ENCODE measurements around the gene ZFC3H1. TPM values are rescaled to one million over a fixed set of nuclear protein-coding genes. Genes with fewer than 3 reads are reported as not detected.

Gene ZFC3H1
- total and polyA plus RNA-seq, 12 donors = 6.9 to 26.5 (median 17.2) TPM

GRCh38 chr12:71653137-71653536 is 10.5 kb downstream of the ZFC3H1 start:
- H3K9me3 ChIP-seq = peaks cover 0 to 11% (median 5%) of the 10 kb centered on the region in 11 donors
- no peak for TF ChIP-seq CTCF (IDR thresholded peaks at IDR 0.05)
- H3K27me3 ChIP-seq = no peaks in the 10 kb centered on the region
- intact Hi-C loops (cut with DNase I) = no loop called here
- H3K27ac ChIP-seq = no peak overlapping the region
- H3K36me3 ChIP-seq = peaks cover 0 to 97% (median 17%) of the 10 kb centered on the region in 9 donors
- ATAC-seq (no peak), DNase-seq (no peak)
- H3K4me1 ChIP-seq = peaks cover 0 to 67% (median 27%) of the 10 kb centered on the region in 9 donors
- WGBS, 2 donors = 96 to 98% methylated on average over 2 of the region's 2 CpGs
- no peak overlapping the region for H3K4me3 ChIP-seq

GRCh38 chr12:71652656-71653055 is 11.0 kb downstream of the ZFC3H1 start:
- peaks cover 0 to 67% (median 27%) of the 10 kb centered on the region in 9 donors for H3K4me1 ChIP-seq
- 88 to 93% methylated on average over 1 of the region's 1 CpG for WGBS, 2 donors
- H3K4me3 ChIP-seq = no peak overlapping the region
- TF ChIP-seq CTCF (IDR thresholded peaks at IDR 0.05) = no peak
- H3K27ac ChIP-seq = no peak overlapping the region
- DNase-seq (no peak), ATAC-seq (no peak)
- peaks cover 0 to 11% (median 5%) of the 10 kb centered on the region in 11 donors for H3K9me3 ChIP-seq
- H3K36me3 ChIP-seq = peaks cover 0 to 97% (median 17%) of the 10 kb centered on the region in 9 donors
- intact Hi-C loops (cut with DNase I) = no loop called here
- H3K27me3 ChIP-seq = no peaks in the 10 kb centered on the region

- intact Hi-C loops (cut with DNase I) = loop anchor here in 1 of 10 donors (10.0 kb wide), 1 partner anchor 95 kb away; no protein-coding TSS in a partner anchor
These were observed 14.2 kb downstream of the ZFC3H1 start for GRCh38 chr12:71649401-71649800.

GRCh38 chr12:71648537-71648936 is 15.1 kb downstream of the ZFC3H1 start:
- ATAC-seq = no peak
- Histone ChIP-seq H3K4me1 (peaks cover 0 to 45% (median 18%) of the 10 kb centered on the region in 9 donors), H3K36me3 (peaks cover 0 to 97% (median 24%) of the 10 kb centered on the region in 9 donors), H3K27ac (no peak overlapping the region), H3K9me3 (peaks cover 0 to 8% (median 3%) of the 10 kb centered on the region in 11 donors), H3K27me3 (no peaks in the 10 kb centered on the region), H3K4me3 (no peak overlapping the region)
- intact Hi-C loops (cut with DNase I) = loop anchor here in 1 of 10 donors (10.0 kb wide), 1 partner anchor 96 kb away; no protein-coding TSS in a partner anchor
- 92 to 96% methylated on average over 4 of the region's 4 CpGs for WGBS, 2 donors
- DNase-seq = no peak
- TF ChIP-seq CTCF (IDR thresholded peaks at IDR 0.05) = no peak

More at GRCh38 chr12:71649401-71649800, 14.2 kb downstream of the ZFC3H1 start:
- H3K4me3 ChIP-seq = no peak overlapping the region
- DNase-seq = no peak
- H3K9me3 ChIP-seq = peaks cover 0 to 11% (median 5%) of the 10 kb centered on the region in 11 donors
- ATAC-seq = no peak
- peaks cover 0 to 50% (median 20%) of the 10 kb centered on the region in 9 donors for H3K4me1 ChIP-seq
- H3K27ac ChIP-seq = no peak overlapping the region
- no peak for TF ChIP-seq CTCF (IDR thresholded peaks at IDR 0.05)
- WGBS, 2 donors = 92% methylated on average over 2 of the region's 2 CpGs
- no peaks in the 10 kb centered on the region for H3K27me3 ChIP-seq
- H3K36me3 ChIP-seq = peaks cover 0 to 97% (median 16%) of the 10 kb centered on the region in 9 donors

Measured in heart right ventricle (tissue), 16 donors.